ENCODE measurements around the gene C1QB.
"Not testable (repeated sequence)": the region's sequence is repeated elsewhere in the genome, so short reads cannot be mapped to it uniquely, and the experiment has no call there.

C1QB gene

DNA sequence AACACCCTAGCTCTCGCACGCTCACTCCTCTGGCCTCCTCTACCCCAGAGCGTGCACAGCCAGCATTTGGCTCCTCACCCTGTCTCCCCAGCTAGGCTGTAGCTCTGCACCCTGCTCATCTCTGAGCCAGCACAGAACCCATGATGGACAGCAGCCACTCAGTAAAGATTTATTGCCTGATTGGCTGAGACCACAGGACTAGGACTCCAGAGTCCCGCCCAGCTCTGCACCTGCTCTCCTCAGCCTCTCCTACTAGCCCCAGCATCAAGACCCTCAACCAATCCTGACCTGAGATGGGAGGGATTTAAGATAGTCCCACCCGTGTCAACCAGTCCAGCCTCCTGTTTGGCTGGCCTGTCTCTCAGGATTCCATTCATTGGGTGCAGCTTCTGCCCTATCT lies 9.3 kb downstream of the C1QB start:
- no peak for ATAC-seq (replicated peaks)
- Mint-ChIP-seq H3K4me1 (ENCODE audit: low read depth in 2 of 2) (peaks cover 0 to 5% of the 10 kb centered on the region in 2 donors), H3K4me3 (no peak overlapping the region), H3K9me3 (no peaks in the 10 kb centered on the region), H3K27me3 (peaks cover 46 to 84% of the 10 kb centered on the region in 2 donors), H3K36me3 (ENCODE audit: insufficient read depth) (no peaks in the 10 kb centered on the region), H3K27ac (peak overlapping the region in 1 of 2 donors; percentile 45)
- DNase-seq, result no peak

DNA sequence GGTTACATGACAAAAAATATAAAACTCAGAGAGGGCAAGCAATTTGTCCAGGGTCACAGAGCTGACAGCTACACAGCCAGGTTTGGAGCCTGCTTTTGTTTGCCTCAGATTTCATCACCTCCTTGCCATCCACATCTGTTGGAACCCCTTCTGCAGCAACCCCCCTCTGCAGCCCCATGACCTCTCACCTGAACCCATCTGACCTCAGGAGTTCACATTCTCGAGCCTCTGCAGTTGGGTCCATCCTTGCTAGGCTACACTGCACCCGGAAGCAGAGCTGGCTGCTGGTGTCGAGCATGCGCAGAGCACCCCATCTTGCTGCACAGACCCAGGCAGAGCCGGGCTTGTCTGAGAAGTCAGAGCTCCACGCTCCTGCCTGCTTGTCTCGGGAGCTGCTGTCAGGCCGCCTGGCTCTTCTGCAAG lies 10.0 kb downstream of the C1QB start:
- Mint-ChIP-seq H3K27me3 (peaks cover 53 to 84% of the 10 kb centered on the region in 2 donors), H3K4me1 (ENCODE audit: low read depth in 2 of 2) (peaks cover 0 to 5% of the 10 kb centered on the region in 2 donors), H3K36me3 (ENCODE audit: insufficient read depth) (no peaks in the 10 kb centered on the region), H3K9me3 (no peaks in the 10 kb centered on the region), H3K27ac (no peak overlapping the region), H3K4me3 (no peak overlapping the region)
- DNase-seq, result no peak
- no peak for ATAC-seq (replicated peaks)

DNA sequence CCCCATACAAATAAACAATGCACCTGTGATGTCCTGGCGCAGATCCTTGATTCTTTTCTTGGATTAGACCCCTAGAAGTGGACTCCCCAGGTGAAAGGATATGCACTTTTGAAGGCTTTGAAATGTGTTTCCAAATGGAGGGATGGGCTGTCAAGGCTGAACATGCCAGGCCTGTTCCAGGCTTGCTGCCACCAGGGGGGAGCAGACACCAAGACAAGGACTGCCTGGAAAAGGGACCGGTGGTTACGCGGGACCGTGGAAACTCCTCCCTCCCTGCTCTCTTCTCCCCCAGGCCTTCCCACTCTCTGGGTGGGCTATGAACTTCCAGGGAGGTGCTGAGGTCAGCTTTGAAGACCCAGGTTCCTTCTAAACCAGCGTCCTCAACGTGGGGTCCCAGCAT lies 12.7 kb downstream of the C1QB start:
- Mint-ChIP-seq H3K4me1 (ENCODE audit: low read depth in 2 of 2) (peaks cover 0 to 5% of the 10 kb centered on the region in 2 donors), H3K4me3 (no peak overlapping the region), H3K9me3 (no peaks in the 10 kb centered on the region), H3K27me3 (peaks cover 63 to 92% of the 10 kb centered on the region in 2 donors), H3K27ac (no peak overlapping the region), H3K36me3 (ENCODE audit: insufficient read depth) (no peaks in the 10 kb centered on the region)
- no peak for ATAC-seq (replicated peaks)
- no peak for DNase-seq

DNA sequence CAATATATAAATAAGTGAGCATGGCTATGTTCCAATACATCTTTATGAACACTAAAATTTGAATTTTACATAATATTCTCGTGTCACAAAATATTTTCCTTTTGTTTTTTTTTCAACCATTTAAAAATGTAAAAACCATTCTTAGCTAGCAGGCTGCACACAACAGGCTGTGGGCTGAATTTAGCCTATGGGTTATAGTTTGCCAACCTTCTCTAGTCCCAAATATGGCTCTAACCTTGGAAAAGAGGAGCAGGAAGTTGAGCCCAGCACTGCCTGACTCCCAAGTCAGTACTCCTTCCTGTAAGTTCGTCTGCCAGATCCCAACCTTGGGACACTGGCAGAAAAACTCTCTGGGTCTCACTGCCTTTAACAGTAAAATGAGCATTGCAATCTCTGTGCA lies 13.4 kb downstream of the C1QB start:
- DNase-seq (no peak), ATAC-seq (replicated peaks) (no peak)
- Mint-ChIP-seq H3K4me1 (ENCODE audit: low read depth in 2 of 2) (peaks cover 0 to 5% of the 10 kb centered on the region in 2 donors), H3K27ac (no peak overlapping the region), H3K9me3 (no peaks in the 10 kb centered on the region), H3K36me3 (ENCODE audit: insufficient read depth) (no peaks in the 10 kb centered on the region), H3K27me3 (peaks cover 68 to 92% of the 10 kb centered on the region in 2 donors), H3K4me3 (no peak overlapping the region)

DNA sequence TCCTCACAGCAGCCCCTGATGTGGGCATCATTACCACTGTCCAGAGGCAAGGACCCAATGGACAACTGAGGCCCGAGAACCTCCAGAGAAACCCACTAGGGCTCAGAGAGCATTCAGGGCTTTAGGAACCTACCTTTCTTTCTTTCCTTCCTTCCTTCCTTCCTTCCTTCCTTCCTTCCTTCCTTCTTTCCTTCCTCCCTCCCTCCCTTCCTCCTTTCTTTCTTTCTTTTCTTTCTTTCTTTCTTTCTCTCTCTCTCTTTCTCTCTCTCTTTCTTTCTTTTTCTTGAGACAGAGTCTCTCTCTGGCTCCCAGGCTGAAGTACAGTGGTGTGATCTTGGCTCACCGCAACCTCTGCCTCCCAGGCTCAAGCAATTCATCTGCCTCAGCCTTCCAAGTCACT lies 15.8 kb downstream of the C1QB start:
- H3K4me3 Mint-ChIP-seq; DNase-seq; H3K27ac Mint-ChIP-seq; H3K9me3 Mint-ChIP-seq; H3K4me1 Mint-ChIP-seq (ENCODE audit: low read depth in 2 of 2); ATAC-seq (replicated peaks); H3K36me3 Mint-ChIP-seq (ENCODE audit: insufficient read depth): not testable (repeated sequence)
- peaks cover 67 to 92% of the 10 kb centered on the region in 2 donors for H3K27me3 Mint-ChIP-seq

DNA sequence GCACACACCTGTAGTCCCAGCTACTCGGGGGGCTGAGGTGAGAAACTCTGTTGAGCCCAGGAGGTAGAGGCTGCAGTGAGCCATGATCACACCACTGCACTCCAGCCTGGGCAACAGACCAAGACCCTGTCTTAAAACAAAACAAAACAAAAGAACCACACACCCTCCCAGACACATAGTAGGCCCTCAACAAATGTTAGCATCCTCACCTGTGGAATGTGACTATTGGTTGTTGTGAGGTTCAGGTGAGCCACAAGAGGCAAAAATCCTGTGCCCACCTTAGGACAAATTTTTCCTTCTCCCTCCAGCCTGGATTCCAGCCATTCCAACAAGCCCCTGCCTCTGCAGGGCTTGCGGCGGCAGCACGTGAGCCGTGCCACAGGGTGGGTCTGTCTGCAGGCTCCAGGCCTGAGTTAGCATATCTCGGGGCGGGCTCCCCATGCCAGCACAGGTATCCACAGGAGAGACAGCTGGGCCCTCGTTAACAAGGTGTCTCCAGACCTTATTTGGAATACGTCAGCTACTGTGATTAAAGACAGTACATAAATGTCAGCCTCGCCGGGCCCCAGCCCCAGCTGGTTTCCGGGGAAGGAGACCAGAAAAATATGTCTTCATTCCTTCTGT lies 17.4 kb downstream of the C1QB start:
- H3K4me3 Mint-ChIP-seq, result no peak overlapping the region
- no peaks in the 10 kb centered on the region for H3K36me3 Mint-ChIP-seq (ENCODE audit: insufficient read depth)
- no peaks in the 10 kb centered on the region for H3K4me1 Mint-ChIP-seq (ENCODE audit: low read depth in 2 of 2)
- DNase-seq, result no peak
- no peaks in the 10 kb centered on the region for H3K9me3 Mint-ChIP-seq
- ATAC-seq (replicated peaks), result no peak
- H3K27me3 Mint-ChIP-seq, result peaks cover 72 to 87% of the 10 kb centered on the region in 2 donors
- no peak overlapping the region for H3K27ac Mint-ChIP-seq

DNA sequence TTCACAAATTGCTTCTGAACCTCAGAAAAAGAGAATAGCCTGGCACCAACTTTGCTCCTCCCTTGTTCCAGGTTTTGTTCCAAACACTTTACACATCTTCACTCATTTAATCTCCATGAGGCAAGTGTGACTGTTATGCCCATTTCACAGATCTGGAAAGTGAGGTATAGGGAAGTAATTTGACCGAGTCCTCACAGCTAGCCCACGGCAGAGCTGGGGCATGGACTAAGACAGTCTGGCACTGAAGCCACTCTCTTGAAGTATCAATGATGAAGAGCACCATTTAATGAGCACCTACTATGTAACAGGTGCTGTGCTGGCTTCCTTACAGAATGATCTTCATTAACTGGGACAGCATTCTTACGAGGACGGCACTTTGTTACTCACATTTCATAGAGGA lies 19.0 kb downstream of the C1QB start:
- Mint-ChIP-seq H3K27me3 (peaks cover 75 to 83% of the 10 kb centered on the region in 2 donors), H3K4me3 (no peak overlapping the region), H3K36me3 (ENCODE audit: insufficient read depth) (no peaks in the 10 kb centered on the region), H3K9me3 (no peaks in the 10 kb centered on the region), H3K27ac (no peak overlapping the region), H3K4me1 (ENCODE audit: low read depth in 2 of 2) (no peaks in the 10 kb centered on the region)
- ATAC-seq (replicated peaks) (no peak), DNase-seq (no peak)

DNA sequence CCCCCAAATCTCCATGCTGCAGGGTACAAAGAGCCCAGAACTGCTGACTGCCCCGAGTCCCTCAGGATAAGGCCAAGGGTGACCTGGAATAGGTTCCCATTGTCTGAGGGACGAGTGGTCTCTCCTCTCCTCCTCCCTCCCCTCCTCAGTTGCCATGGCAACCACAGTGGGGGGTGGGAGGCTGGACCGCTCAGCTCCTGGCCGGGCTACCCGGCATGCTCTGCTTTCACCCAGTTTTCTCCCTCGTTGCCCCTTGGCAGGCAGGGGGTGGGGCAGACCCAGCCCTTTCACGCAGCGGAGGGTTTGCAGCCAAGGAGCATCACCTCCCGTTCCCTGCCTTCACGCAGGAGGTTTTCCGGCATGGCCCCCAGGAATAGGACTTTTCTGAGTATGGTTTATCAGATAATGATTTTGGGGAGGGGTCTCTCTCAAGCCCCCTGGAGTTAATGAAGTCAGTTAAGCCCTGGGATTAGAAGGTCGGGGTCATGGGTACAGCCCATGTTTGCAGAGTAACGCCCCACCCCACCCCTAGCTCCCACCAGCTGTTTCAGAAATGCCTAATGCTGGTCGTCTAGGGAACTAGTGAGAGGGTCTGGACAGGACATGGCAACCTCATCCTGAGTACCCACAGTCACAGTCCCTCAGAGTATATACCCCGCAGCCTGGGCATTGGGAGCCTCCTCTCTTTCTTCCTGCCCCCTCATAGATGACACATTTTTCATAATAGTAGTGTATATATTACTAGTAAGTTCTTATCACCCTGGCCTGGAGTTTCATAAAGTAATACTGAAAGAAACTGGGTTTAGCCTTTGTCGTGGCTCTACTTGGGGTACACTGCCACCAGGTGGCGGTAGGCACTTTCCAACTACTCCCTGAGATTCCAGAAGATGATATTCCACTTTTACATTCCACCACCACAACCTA lies 20.7 kb downstream of the C1QB start:
- no peaks in the 10 kb centered on the region for H3K36me3 Mint-ChIP-seq (ENCODE audit: insufficient read depth)
- H3K4me3 Mint-ChIP-seq, result no peak overlapping the region
- H3K27ac Mint-ChIP-seq, result no peak overlapping the region
- ATAC-seq (replicated peaks) (no peak), DNase-seq (no peak)
- H3K27me3 Mint-ChIP-seq, result peaks cover 58 to 66% of the 10 kb centered on the region in 2 donors
- no peaks in the 10 kb centered on the region for H3K9me3 Mint-ChIP-seq
- no peaks in the 10 kb centered on the region for H3K4me1 Mint-ChIP-seq (ENCODE audit: low read depth in 2 of 2)

DNA sequence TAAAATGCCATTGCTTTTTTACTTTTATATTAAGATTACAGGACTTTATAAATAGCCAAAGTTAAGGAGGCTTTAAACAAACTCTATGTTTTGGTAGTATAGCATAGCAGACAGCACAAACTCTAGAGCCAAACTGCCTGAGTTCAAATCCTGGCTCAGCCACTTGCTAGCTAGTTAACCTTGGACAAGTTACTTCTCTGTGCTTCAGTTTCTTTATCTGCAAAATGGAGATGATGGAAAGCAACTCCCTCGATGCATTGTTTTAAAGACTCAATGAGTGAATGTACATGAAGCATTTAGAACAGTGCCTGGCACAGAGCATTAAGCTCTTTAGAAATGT lies 21.3 kb downstream of the C1QB start:
- no peak for ATAC-seq (replicated peaks)

DNA sequence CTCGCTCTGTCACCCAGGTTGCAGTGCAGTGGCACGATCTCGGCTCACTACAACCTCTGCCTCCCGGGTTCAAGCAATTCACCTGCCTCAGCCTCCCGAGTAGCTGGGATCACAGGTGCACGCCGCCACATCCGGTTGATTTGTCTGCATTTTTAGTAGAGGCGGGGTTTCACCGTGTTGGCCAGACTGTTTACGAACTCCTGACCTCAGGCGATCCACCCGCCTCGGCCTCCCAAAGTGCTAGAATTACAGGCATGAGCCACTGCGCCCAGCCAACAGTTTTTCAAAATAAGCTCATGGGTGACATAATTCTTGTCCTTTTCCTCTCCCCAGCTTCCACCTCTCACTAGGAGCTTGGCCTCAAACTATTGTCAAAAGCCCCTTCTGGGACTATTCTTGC lies 23.1 kb downstream of the C1QB start:
- not testable (repeated sequence) for ATAC-seq (replicated peaks); H3K9me3 Mint-ChIP-seq; H3K27ac Mint-ChIP-seq; DNase-seq; H3K4me3 Mint-ChIP-seq; H3K4me1 Mint-ChIP-seq (ENCODE audit: low read depth in 2 of 2); H3K36me3 Mint-ChIP-seq (ENCODE audit: insufficient read depth)
- H3K27me3 Mint-ChIP-seq, result peaks cover 40 to 42% of the 10 kb centered on the region in 2 donors

More for the DNA sequence above, 21.3 kb downstream of the C1QB start:
- Mint-ChIP-seq H3K9me3 (no peaks in the 10 kb centered on the region), H3K4me1 (ENCODE audit: low read depth in 2 of 2) (no peaks in the 10 kb centered on the region), H3K27me3 (peaks cover 53 to 60% of the 10 kb centered on the region in 2 donors), H3K36me3 (ENCODE audit: insufficient read depth) (no peaks in the 10 kb centered on the region), H3K27ac (no peak overlapping the region), H3K4me3 (no peak overlapping the region)
- DNase-seq, result no peak

DNA sequence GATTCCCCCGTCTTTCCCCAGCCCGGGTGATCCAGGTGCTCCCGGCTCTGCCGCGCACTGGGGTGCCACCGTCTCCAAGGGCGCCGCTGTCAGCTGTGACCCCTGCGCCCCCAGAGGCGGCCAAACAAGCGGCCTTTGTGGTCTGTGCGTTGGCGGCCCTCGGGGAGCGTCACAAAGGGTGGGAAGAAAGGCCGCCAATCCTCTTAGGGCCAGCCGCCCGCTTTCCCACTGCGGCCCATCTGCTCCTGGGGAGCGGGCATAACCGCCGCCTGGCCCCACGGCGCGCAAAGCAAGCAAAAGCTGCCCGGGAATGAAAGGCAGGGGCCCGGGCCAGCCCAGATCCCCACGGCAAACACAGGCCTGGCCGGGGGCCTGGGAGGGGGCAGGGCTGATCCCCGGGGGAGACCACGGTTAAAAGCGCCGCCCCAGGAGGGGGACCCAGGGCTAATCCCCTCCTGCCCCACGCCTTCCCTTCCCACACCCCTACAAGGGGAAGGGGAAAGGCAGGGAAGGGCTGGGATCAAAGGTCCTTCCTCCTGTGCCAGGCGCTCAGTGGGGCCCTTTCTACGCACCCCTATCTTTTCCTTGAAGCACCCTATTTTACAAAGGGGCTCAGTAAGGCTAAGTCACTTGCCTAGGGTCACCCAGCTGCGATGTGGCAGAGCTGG lies 24.0 kb downstream of the C1QB start:
- Mint-ChIP-seq H3K27ac (no peak overlapping the region), H3K36me3 (ENCODE audit: insufficient read depth) (no peaks in the 10 kb centered on the region), H3K27me3 (peaks cover 33 to 35% of the 10 kb centered on the region in 2 donors), H3K4me3 (no peak overlapping the region), H3K9me3 (no peaks in the 10 kb centered on the region), H3K4me1 (ENCODE audit: low read depth in 2 of 2) (no peaks in the 10 kb centered on the region)
- no peak for ATAC-seq (replicated peaks)
- DNase-seq, result no peak

DNA sequence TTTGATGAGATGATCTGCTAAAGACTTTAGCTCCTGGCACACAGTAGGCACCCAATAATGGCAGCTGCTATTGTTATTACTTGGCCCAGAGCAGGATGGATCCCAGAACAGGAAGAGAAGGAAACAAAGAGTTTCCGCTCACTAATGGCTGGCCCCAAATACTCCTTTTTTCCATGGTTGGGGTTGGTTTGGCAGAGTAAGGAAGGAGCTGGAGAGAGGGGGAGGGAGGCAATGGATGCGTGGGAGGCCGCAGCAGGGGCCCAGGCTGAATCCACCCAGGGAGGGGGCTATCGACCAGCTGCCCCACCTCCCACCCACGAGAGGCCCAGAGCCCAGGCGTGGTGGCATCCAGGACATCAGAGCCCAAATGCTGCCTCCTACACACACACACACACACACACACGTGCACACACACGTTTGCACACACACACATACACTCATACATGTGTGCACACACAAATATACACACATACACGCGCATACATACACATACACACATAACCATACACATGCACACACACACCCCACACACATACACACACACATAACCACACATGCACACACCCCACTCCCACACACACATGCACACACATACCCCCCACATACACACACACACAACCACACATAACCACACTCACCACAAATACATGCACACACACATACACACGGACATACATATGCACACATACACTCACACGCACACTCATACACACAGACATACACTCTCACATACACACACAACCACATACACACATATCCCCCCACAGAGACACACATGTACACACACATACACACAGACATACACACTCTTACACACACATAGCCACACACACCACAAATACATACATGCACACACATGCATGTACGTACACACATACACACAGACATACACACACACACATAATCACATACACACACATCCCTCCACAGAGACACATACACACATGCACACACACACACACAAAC lies 25.2 kb downstream of the C1QB start:
- DNase-seq, result no peak
- no peaks in the 10 kb centered on the region for H3K4me1 Mint-ChIP-seq (ENCODE audit: low read depth in 2 of 2)
- H3K27me3 Mint-ChIP-seq, result peaks cover 21 to 24% of the 10 kb centered on the region in 2 donors
- H3K9me3 Mint-ChIP-seq, result no peaks in the 10 kb centered on the region
- no peak overlapping the region for H3K27ac Mint-ChIP-seq
- no peak overlapping the region for H3K4me3 Mint-ChIP-seq
- no peak for ATAC-seq (replicated peaks)
- H3K36me3 Mint-ChIP-seq (ENCODE audit: insufficient read depth), result no peaks in the 10 kb centered on the region

DNA sequence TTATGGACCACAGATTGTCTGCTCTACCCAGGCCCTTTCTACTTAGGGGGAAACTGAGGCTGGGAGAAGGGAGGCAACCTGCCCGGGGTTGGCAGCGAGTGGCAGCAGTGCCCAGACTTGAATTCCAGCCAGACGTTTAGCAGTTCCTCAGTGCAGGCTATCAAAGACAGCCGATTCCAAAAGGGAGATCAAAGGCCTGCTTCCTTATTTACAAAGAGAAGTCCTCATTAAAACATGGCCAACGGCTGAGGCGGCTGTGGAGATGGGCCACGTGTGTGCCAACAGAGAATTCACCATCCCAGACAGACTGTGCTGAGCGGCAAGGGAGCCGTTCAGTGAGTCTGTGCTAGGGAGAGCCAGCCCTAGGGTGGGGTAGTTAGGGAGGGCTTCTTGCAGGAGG lies 27.7 kb downstream of the C1QB start:
- no peak overlapping the region for H3K27ac Mint-ChIP-seq
- H3K36me3 Mint-ChIP-seq (ENCODE audit: insufficient read depth), result no peaks in the 10 kb centered on the region
- no peak for DNase-seq
- no peaks in the 10 kb centered on the region for H3K9me3 Mint-ChIP-seq
- no peak overlapping the region for H3K4me3 Mint-ChIP-seq
- no peaks in the 10 kb centered on the region for H3K4me1 Mint-ChIP-seq (ENCODE audit: low read depth in 2 of 2)
- no peak for ATAC-seq (replicated peaks)
- peaks cover 21 to 27% of the 10 kb centered on the region in 2 donors for H3K27me3 Mint-ChIP-seq
